Measurements from ENCODE around the gene DNASE2.

The DNASE2 gene

GRCh38 chr19:12843999-12844732 is 37.1 kb downstream of the DNASE2 start:
- DNase-seq (ENCODE audit: low read depth, low spot score) = no peak
- in situ Hi-C loops (cut with HindIII; ENCODE audit: low sequenced_read_pairs) = no loop called here
- no peak overlapping the region for H3K4me3 ChIP-seq (ENCODE audit: low read depth, low read length)
- TF ChIP-seq CTCF (IDR thresholded peaks at IDR 0.05; ENCODE audit: low read depth, low read length) = no peak

GRCh38 chr19:12843328-12843727 is 37.9 kb downstream of the DNASE2 start:
- in situ Hi-C loops (cut with HindIII; ENCODE audit: low sequenced_read_pairs) = no loop called here
- no peak for TF ChIP-seq CTCF (IDR thresholded peaks at IDR 0.05; ENCODE audit: low read depth, low read length)
- no peak overlapping the region for H3K4me3 ChIP-seq (ENCODE audit: low read depth, low read length)
- no peak for DNase-seq (ENCODE audit: low read depth, low spot score)

- DNase-seq (ENCODE audit: low read depth, low spot score) = no peak
- no peak for TF ChIP-seq CTCF (IDR thresholded peaks at IDR 0.05; ENCODE audit: low read depth, low read length)
- no peak overlapping the region for H3K4me3 ChIP-seq (ENCODE audit: low read depth, low read length)
- in situ Hi-C loops (cut with HindIII; ENCODE audit: low sequenced_read_pairs) = no loop called here
Measured at GRCh38 chr19:12842511-12842910, 38.7 kb downstream of the DNASE2 start.

DNA sequence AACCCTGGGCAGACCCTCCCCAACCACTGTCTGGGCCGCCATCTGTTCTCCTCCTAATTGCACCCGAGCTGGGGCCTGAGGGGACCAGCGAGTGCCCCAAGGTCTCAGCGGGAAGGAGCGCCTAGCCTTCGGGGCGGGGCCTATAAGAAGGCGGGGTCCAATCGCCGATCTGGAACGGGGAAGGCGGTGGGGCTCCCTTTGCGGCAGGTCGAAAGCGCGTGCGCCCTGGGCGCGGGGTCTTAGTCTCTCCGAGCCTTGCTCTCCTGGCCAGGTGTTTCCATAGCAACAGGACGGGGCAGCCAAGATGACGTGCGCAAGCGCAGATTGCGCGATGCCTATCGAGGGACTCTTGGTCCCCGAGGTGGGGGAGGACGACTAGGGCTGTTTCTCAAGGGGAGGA is 40.2 kb downstream of the DNASE2 start:
- no peak for TF ChIP-seq CTCF (IDR thresholded peaks at IDR 0.05; ENCODE audit: low read depth, low read length)
- in situ Hi-C loops (cut with HindIII; ENCODE audit: low sequenced_read_pairs) = no loop called here
- DNase-seq (ENCODE audit: low read depth, low spot score) = no peak
- H3K4me3 ChIP-seq (ENCODE audit: low read depth, low read length) = peak overlapping the region; percentile 15

DNA sequence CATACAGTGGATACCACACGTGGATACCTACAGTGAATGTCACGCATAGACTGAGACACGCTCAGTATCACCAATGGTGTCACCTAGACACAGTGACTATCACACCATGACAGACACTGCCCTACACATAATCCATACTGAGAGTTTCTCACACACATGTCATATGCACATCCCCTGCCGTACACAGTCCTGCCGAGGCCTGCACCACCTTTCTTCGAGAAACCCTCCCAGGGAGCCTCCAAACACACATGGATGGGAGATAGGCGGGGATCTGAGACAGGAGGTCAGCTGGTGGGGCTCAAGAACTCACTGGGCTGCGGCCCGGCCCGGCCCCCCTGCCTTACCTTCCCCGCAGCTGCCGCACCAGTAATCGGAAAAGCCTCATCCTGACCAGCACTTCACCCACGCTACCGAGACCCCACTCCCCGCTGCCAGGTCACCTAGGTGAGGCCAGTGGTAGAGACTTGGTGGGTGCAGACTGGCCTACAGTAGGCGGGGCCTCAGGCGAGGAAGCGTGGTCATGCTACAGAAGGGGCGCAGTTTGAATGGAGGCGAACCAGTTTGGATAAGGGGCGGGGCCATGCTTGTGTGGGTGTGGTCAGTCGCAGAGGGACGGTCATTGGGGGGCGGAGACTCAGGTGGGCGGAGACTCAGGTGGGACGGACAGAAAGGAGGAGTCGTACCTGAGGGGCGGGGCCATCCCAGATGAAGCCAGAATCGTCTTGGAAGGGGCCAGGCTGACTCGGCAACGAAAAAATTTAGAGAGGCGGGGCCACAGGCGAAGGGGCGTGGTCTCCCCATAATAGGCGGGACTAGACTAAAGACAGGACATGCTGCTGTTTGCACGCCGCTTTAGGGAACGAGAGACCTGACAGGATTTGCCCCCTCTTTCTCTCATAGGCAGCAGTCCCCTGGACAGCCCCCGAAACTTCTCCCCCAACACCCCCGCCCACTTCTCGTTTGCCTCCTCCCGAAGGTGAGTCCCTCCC is 40.9 kb downstream of the DNASE2 start:
- peak; percentile 39 for DNase-seq (ENCODE audit: low read depth, low spot score)
- in situ Hi-C loops (cut with HindIII; ENCODE audit: low sequenced_read_pairs) = no loop called here
- H3K4me3 ChIP-seq (ENCODE audit: low read depth, low read length) = peak overlapping the region; percentile 15

More for the DNA sequence above, 40.9 kb downstream of the DNASE2 start:
- TF ChIP-seq CTCF (IDR thresholded peaks at IDR 0.05; ENCODE audit: low read depth, low read length) = no peak
